HEK293 (cell line): ENCODE data around the gene LAMC3.
A peak's percentile ranks its signal among the peaks of the same experiment; 100 is the strongest.

Source experiments
- HOXC10 ChIP-seq: sonication (generic); formaldehyde crosslinking; IDR thresholded peaks from 2 replicates; pipeline ENCODE4 v1.8.1; 2023; ENCODE audit warnings: mild to moderate bottlenecking, missing genetic modification reagents
- KLF9 ChIP-seq: fragments of 450-650 bp; formaldehyde crosslinking; IDR thresholded peaks from 2 replicates; pipeline ENCODE4 v1.5.1; 2016; ENCODE audit warnings: missing biosample characterization, missing genetic modification characterization, low read depth
- ZNF146 ChIP-seq: fragments of 450-650 bp; formaldehyde crosslinking; IDR thresholded peaks from 2 replicates; pipeline ENCODE4 v1.5.1; 2016; ENCODE audit warnings: missing biosample characterization, missing genetic modification characterization
- ZNF404 ChIP-seq: fragments of 450-650 bp; formaldehyde crosslinking; IDR thresholded peaks from 2 replicates; pipeline ENCODE4 v1.5.1; 2017; ENCODE audit warnings: missing biosample characterization, missing genetic modification characterization
- ZNF600 ChIP-seq: fragments of 450-650 bp; formaldehyde crosslinking; IDR thresholded peaks from 2 replicates; pipeline ENCODE4 v1.5.1; 2016; ENCODE audit warnings: missing biosample characterization, missing genetic modification characterization
- TF ChIP-seq, protein P1 (sequence below): fragments of 450-650 bp; formaldehyde crosslinking; IDR thresholded peaks from 2 replicates; pipeline ENCODE4 v1.5.1; 2016; ENCODE audit warnings: missing biosample characterization, missing genetic modification characterization
- TF ChIP-seq, protein P2 (sequence below): fragments of 450-650 bp; formaldehyde crosslinking; IDR thresholded peaks from 2 replicates; pipeline ENCODE4 v1.5.1; 2016; ENCODE audit warnings: missing biosample characterization, missing genetic modification characterization
- TF ChIP-seq, protein P3 (sequence below): fragments of 450-650 bp; formaldehyde crosslinking; IDR thresholded peaks from 2 replicates; pipeline ENCODE4 v1.5.1; 2016; ENCODE audit warnings: missing biosample characterization, missing genetic modification characterization, borderline replicate concordance

DNA sequence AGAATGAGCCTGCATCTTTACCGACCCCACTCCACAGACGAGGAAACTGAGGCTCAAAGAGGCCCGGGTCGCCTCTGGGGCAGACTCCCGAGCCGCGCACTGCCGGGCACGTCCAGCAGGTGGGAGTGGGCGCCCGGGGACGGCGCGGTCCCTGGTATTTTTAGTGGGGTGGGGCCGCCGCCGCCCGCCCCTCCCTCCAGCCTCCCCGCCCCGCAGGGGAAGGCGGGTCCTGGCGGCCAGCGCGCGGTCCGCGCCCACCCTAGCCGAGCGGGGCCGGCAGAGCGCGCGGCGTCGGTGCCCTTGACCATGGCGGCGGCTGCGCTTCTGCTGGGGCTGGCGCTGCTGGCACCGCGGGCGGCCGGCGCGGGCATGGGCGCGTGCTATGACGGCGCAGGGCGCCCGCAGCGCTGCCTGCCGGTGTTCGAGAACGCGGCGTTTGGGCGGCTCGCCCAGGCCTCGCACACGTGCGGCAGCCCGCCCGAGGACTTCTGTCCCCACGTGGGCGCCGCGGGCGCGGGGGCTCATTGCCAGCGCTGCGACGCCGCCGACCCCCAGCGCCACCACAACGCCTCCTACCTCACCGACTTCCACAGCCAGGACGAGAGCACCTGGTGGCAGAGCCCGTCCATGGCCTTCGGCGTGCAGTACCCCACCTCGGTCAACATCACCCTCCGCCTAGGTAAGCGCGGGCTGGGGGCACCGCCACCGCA, at the start of gene LAMC3:
- TF ChIP-seq KLF9 (tag by site-specific recombination): no peak
- TF ChIP-seq ZNF404 (tag by site-specific recombination): no peak
- TF ChIP-seq, protein P1, sequence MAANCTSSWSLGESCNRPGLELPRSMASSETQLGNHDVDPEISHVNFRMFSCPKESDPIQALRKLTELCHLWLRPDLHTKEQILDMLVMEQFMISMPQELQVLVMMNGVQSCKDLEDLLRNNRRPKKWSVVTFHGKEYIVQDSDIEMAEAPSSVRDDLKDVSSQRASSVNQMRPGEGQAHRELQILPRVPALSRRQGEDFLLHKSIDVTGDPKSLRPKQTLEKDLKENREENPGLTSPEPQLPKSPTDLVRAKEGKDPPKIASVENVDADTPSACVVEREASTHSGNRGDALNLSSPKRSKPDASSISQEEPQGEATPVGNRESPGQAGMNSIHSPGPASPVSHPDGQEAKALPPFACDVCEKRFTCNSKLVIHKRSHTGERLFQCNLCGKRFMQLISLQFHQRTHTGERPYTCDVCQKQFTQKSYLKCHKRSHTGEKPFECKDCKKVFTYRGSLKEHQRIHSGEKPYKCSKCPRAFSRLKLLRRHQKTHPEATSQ: no peak
- no peak for TF ChIP-seq HOXC10 (CRISPR knock-in tag)
- TF ChIP-seq, protein P2, sequence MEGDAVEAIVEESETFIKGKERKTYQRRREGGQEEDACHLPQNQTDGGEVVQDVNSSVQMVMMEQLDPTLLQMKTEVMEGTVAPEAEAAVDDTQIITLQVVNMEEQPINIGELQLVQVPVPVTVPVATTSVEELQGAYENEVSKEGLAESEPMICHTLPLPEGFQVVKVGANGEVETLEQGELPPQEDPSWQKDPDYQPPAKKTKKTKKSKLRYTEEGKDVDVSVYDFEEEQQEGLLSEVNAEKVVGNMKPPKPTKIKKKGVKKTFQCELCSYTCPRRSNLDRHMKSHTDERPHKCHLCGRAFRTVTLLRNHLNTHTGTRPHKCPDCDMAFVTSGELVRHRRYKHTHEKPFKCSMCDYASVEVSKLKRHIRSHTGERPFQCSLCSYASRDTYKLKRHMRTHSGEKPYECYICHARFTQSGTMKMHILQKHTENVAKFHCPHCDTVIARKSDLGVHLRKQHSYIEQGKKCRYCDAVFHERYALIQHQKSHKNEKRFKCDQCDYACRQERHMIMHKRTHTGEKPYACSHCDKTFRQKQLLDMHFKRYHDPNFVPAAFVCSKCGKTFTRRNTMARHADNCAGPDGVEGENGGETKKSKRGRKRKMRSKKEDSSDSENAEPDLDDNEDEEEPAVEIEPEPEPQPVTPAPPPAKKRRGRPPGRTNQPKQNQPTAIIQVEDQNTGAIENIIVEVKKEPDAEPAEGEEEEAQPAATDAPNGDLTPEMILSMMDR (tag by site-specific recombination): peak; percentile 43; the same call in 1 of the 2 replicates
- TF ChIP-seq, protein P3, sequence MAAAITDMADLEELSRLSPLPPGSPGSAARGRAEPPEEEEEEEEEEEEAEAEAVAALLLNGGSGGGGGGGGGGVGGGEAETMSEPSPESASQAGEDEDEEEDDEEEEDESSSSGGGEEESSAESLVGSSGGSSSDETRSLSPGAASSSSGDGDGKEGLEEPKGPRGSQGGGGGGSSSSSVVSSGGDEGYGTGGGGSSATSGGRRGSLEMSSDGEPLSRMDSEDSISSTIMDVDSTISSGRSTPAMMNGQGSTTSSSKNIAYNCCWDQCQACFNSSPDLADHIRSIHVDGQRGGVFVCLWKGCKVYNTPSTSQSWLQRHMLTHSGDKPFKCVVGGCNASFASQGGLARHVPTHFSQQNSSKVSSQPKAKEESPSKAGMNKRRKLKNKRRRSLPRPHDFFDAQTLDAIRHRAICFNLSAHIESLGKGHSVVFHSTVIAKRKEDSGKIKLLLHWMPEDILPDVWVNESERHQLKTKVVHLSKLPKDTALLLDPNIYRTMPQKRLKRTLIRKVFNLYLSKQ (tag by site-specific recombination): no peak
- no peak for TF ChIP-seq ZNF600 (tag by site-specific recombination)
- no peak for TF ChIP-seq ZNF146 (tag by site-specific recombination)
